H1 (cell line): Measurements from ENCODE around the gene MYH10.

Experiments
- CEBPB ChIP-seq: IDR thresholded peaks from 2 replicates; pipeline ENCODE4 v1.6.1; 2012; ENCODE audit warnings: low read depth, low read length
- CHD1 ChIP-seq: IDR thresholded peaks from 2 replicates; pipeline ENCODE4 v1.6.1; 2012; ENCODE audit warnings: low read depth, low read length, improper control_type of control experiment
- EGR1 ChIP-seq: IDR thresholded peaks from 2 replicates; pipeline ENCODE4 v1.6.1; 2011; ENCODE audit warnings: low read depth, low read length, borderline replicate concordance
- EZH2 ChIP-seq: fragments of 200-600 bp; sonication (generic); IDR thresholded peaks from 2 replicates; pipeline ENCODE4 v1.7.1; 2012; ENCODE audit warnings: low read depth, mild to moderate bottlenecking, moderate library complexity, low read length, inconsistent platforms; ENCODE audit not compliant: severe bottlenecking
- GABPA ChIP-seq: IDR thresholded peaks from 2 replicates; pipeline ENCODE4 v1.6.1; 2011; ENCODE audit warnings: mild to moderate bottlenecking, low read length, moderate library complexity, borderline replicate concordance; ENCODE audit not compliant: insufficient read depth
- JUN ChIP-seq: IDR thresholded peaks from 2 replicates; pipeline ENCODE4 v1.6.1; 2011; ENCODE audit warnings: low read depth, mild to moderate bottlenecking, improper control_type of control experiment, low read length
- NRF1 ChIP-seq: IDR thresholded peaks from 2 replicates; pipeline ENCODE4 v1.6.1; 2011; ENCODE audit warnings: mild to moderate bottlenecking, low read depth, low read length, improper control_type of control experiment
- POLR2A ChIP-seq, 2 experiments: IDR thresholded peaks; 1 replicate in 1 of 2; 2 replicates in 1 of 2; pipeline ENCODE4 v1.6.1; 2011; ENCODE audit warnings: low read depth in 2 of 2, low read length in 2 of 2, mild to moderate bottlenecking in 2 of 2; ENCODE audit errors: control extremely low read depth in 1 of 2
- SRF ChIP-seq: IDR thresholded peaks from 2 replicates; pipeline ENCODE4 v1.6.1; 2011; ENCODE audit warnings: mild to moderate bottlenecking, low read depth, low read length, moderate library complexity
- ZNF274 ChIP-seq: IDR thresholded peaks from 2 replicates; pipeline ENCODE4 v1.7.0; 2012; ENCODE audit warnings: low read length, borderline replicate concordance; ENCODE audit errors: extremely low read depth
- TF ChIP-seq, protein P1 (sequence below), 3 experiments: IDR thresholded peaks; 1 replicate in 2 of 3; 2 replicates in 1 of 3; pipeline versions ENCODE4 v1.5.1 to v1.6.1; 2011; ENCODE audit warnings: low read length in 3 of 3, mild to moderate bottlenecking in 3 of 3, inconsistent platforms in 2 of 3, low read depth in 1 of 3, moderate library complexity in 1 of 3; ENCODE audit not compliant: insufficient read depth in 1 of 3; ENCODE audit errors: control extremely low read depth in 1 of 3
- TF ChIP-seq, protein P2 (sequence below): IDR thresholded peaks from 2 replicates; pipeline ENCODE4 v1.6.1; 2011; ENCODE audit warnings: low read depth, mild to moderate bottlenecking, low read length; ENCODE audit not compliant: insufficient read depth

DNA sequence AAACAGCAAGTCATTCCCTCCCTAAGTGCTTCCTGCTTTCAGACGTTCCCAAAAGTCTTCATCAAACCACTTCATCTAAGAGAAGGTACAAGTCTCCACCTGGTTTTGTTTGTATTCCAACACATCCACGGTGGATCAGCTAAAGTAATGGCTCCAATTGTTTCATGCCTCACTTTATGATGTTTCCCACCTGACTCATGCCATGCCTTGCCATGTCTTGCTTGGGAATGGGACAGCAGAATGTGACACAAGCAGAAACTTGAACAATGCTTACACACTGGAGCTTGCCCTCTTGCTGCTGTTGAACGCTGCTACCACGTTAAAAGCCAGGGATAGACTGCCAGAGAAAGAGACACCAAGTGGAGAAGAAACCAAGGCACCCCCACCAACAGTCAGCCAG, 43.8 kb downstream of the MYH10 start:
- TF ChIP-seq, protein P1, sequence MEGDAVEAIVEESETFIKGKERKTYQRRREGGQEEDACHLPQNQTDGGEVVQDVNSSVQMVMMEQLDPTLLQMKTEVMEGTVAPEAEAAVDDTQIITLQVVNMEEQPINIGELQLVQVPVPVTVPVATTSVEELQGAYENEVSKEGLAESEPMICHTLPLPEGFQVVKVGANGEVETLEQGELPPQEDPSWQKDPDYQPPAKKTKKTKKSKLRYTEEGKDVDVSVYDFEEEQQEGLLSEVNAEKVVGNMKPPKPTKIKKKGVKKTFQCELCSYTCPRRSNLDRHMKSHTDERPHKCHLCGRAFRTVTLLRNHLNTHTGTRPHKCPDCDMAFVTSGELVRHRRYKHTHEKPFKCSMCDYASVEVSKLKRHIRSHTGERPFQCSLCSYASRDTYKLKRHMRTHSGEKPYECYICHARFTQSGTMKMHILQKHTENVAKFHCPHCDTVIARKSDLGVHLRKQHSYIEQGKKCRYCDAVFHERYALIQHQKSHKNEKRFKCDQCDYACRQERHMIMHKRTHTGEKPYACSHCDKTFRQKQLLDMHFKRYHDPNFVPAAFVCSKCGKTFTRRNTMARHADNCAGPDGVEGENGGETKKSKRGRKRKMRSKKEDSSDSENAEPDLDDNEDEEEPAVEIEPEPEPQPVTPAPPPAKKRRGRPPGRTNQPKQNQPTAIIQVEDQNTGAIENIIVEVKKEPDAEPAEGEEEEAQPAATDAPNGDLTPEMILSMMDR (IDR thresholded peaks at IDR 0.05; ENCODE audit: control extremely low read depth in 1 of 3, insufficient read depth in 1 of 3, low read depth in 1 of 3, low read length in 3 of 3), result no peak
- TF ChIP-seq JUN (no peak), EZH2 (no peak), SRF (no peak), CEBPB (no peak), POLR2A (IDR thresholded peaks at IDR 0.05; ENCODE audit: control extremely low read depth in 1 of 2, low read depth in 2 of 2, low read length in 2 of 2) (no peak), ZNF274 (no peak), NRF1 (no peak), CHD1 (no peak), GABPA (no peak), EGR1 (no peak)
- TF ChIP-seq, protein P2, sequence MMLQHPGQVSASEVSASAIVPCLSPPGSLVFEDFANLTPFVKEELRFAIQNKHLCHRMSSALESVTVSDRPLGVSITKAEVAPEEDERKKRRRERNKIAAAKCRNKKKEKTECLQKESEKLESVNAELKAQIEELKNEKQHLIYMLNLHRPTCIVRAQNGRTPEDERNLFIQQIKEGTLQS, result no peak
